ENCODE measurements around the gene RPS6KB2. TPM values are rescaled to one million over a fixed set of nuclear protein-coding genes. Genes with fewer than 3 reads are reported as not detected.
"Not testable (repeated sequence)": the region's sequence is repeated elsewhere in the genome, so short reads cannot be mapped to it uniquely, and the experiment has no call there.

RPS6KB2 gene
- total RNA-seq, 3 donors from 2014 or later (not counting 1 experiment from before 2014, with no cell fraction given) = 81.0 to 89.6 (median 84.6) TPM

GRCh38 chr11:67401495-67402191, 26.7 kb upstream of the RPS6KB2 start, which contains the start of gene PPP1CA:
Gene PPP1CA, minus strand, starts transcription at chr11:67401858. Its CDS starts 76 bp downstream, at chr11:67401782.
- Histone ChIP-seq H3K4me1 (ENCODE audit: control insufficient read depth, insufficient read depth, low read length) (peaks cover 91% of the 10 kb centered on the region), H3K36me3 (ENCODE audit: control insufficient read depth, insufficient read depth, low read length) (peaks cover 51% of the 10 kb centered on the region), H3K4me3 (ENCODE audit: low read length) (peak within 1 kb of the TSS; percentile 69), H3K27ac (ENCODE audit: low read length) (peak within 1 kb of the TSS; percentile 63), H3K9me3 (ENCODE audit: control insufficient read depth, insufficient read depth, low read length) (no peaks in the 10 kb centered on the region), H3K27me3 (ENCODE audit: control insufficient read depth, insufficient read depth, low read length) (no peaks in the 10 kb centered on the region)
- peak; percentile 60 for TF ChIP-seq CTCF (IDR thresholded peaks at IDR 0.05)
- intact Hi-C loops (cut with micrococcal nuclease) = loop anchor here (2.0 to 5.0 kb wide), 5 partner anchors 19 to 106 kb away; partner anchors contain the start of genes AIP, CDK2AP2, PITPNM1 and PTPRCAP
- no peaks in the 10 kb centered on the region for H3K36me3 Mint-ChIP-seq
- H3K9me3 Mint-ChIP-seq = no peaks in the 10 kb centered on the region
- peaks cover 44 to 59% of the 10 kb centered on the region in 2 donors for H3K4me1 Mint-ChIP-seq
- DNase-seq (peak; percentile 93 to 94), ATAC-seq (peak; percentile 79 to 93 (median 82))
- H3K27me3 Mint-ChIP-seq (ENCODE audit: low read depth in 2 of 2) = no peaks in the 10 kb centered on the region
- peak within 1 kb of the TSS; percentile 86 to 96 for H3K27ac Mint-ChIP-seq
- WGBS (ENCODE audit: insufficient coverage) = 0% methylated on average over 72 of the region's 73 CpGs
- H3K4me3 Mint-ChIP-seq = peak within 1 kb of the TSS; percentile 94

DNA sequence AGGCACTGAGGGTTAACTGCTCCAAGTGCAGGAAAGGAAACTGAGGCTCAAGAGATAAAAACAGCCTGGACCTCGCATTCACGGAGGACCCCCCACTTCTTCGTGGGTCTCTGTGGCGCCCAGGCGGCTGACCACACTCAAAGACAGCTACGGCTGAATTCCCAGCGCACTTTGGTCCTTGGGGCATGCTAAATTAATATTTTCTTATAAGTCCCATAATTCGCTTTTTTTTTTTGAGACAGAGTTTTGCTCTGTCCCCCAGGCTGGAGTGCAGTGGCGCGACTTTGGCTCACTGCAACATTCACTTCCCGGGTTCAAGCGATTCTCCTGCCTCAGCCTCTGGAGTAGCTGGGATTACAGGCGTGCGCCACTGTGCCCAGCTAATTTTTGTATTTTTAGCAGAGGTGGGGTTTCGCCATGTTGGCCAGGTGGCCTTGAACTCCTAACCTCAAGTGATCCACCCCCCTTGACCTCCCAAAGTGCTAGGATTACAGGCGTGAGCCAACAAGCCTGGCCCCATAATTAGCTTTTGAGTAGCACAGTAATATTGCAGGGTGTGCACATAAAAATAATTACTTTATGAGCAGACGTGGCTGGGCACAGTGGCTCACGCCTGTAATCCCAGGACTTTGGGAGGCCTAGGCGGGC, 26.0 kb upstream of the RPS6KB2 start:
- 34% methylated on average over 19 of the region's 19 CpGs for WGBS (ENCODE audit: insufficient coverage)
- not testable (repeated sequence) for H3K9me3 ChIP-seq (ENCODE audit: control insufficient read depth, insufficient read depth, low read length); H3K27me3 Mint-ChIP-seq (ENCODE audit: low read depth in 2 of 2); H3K36me3 Mint-ChIP-seq; DNase-seq; ATAC-seq; H3K9me3 Mint-ChIP-seq; H3K27me3 ChIP-seq (ENCODE audit: control insufficient read depth, insufficient read depth, low read length)
- intact Hi-C loops (cut with micrococcal nuclease) = loop anchor here (2.0 to 5.0 kb wide), 5 partner anchors 18 to 105 kb away; partner anchors contain the start of genes AIP, CDK2AP2, PITPNM1 and PTPRCAP
- Histone ChIP-seq H3K36me3 (ENCODE audit: control insufficient read depth, insufficient read depth, low read length) (peaks cover 52% of the 10 kb centered on the region), H3K27ac (ENCODE audit: low read length) (peak overlapping the region; percentile 63), H3K4me3 (ENCODE audit: low read length) (peak overlapping the region; percentile 32), H3K4me1 (ENCODE audit: control insufficient read depth, insufficient read depth, low read length) (peaks cover 91% of the 10 kb centered on the region)
- Mint-ChIP-seq H3K4me3 (peak overlapping the region; percentile 94), H3K4me1 (peaks cover 44 to 58% of the 10 kb centered on the region in 2 donors), H3K27ac (peak overlapping the region; percentile 86 to 96)

DNA sequence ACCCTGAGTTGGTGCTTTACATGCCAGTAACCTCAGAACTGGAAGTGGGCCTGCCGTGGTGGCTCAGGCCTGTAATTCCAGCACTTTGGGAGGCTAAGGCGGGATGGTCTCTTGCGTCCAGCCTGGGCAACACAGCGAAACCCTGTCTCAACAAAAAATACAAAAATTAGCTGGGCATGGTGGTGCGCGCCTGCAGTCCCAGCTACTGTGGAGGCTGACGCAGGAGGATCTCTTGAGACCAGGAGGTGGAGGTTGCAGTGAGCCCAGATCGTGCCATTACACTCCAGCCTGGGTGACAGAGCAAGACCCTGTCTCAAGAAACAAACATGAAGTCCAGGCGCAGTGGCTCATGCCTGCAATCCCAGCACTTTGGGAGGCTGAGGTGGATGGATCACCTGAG, 25.2 kb upstream of the RPS6KB2 start:
- H3K4me1 Mint-ChIP-seq = peaks cover 50 to 58% of the 10 kb centered on the region in 2 donors
- Histone ChIP-seq H3K36me3 (ENCODE audit: control insufficient read depth, insufficient read depth, low read length) (peaks cover 48% of the 10 kb centered on the region), H3K4me1 (ENCODE audit: control insufficient read depth, insufficient read depth, low read length) (peaks cover 91% of the 10 kb centered on the region), H3K4me3 (ENCODE audit: low read length) (peak overlapping the region; percentile 94), H3K27ac (ENCODE audit: low read length) (peak overlapping the region; percentile 63)
- peak overlapping the region; percentile 86 to 96 for H3K27ac Mint-ChIP-seq
- H3K27me3 Mint-ChIP-seq (ENCODE audit: low read depth in 2 of 2); H3K27me3 ChIP-seq (ENCODE audit: control insufficient read depth, insufficient read depth, low read length); DNase-seq; H3K36me3 Mint-ChIP-seq; H3K9me3 ChIP-seq (ENCODE audit: control insufficient read depth, insufficient read depth, low read length); H3K9me3 Mint-ChIP-seq; ATAC-seq: not testable (repeated sequence)
- peak overlapping the region; percentile 94 for H3K4me3 Mint-ChIP-seq
- intact Hi-C loops (cut with micrococcal nuclease) = loop anchor here (2.0 to 5.0 kb wide), 5 partner anchors 18 to 104 kb away; partner anchors contain the start of genes AIP, CDK2AP2, PITPNM1 and PTPRCAP
- 77% methylated on average over 9 of the region's 9 CpGs for WGBS (ENCODE audit: insufficient coverage)

DNA sequence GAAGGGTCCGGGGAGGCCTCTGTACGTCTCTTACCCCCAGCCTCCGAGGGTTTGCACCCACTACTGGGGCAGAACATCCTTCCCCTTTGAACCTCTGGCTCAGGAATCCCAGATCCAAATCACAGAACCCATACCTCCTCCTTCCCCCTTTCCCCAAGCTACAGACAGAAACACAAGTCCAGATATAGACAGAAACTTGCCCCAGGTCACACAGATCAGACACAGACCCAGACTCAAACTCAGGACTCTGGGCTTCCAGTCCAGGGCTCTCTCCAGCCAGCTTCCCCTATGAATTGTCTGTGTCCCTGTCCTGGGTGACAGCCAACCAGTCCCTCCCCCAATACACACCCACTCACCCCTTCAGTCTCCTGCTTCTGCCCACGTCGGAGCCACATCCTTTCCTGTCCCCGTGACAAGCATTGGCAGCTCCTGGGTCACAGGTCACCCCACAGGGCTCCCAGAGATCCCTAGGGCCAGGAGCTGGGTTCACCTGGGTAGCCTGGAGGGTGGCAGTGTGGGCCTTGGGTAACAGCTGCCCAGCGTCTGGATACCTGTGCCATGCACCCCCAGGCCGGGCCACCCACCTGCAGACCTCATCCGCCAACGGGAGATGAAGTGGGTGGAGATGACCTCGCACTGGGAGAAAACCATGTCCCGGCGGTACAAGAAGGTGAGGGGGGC, 23.6 kb upstream of the RPS6KB2 start:
- ATAC-seq (no peak), DNase-seq (peak in 1 of 2 donors; percentile 73)
- Mint-ChIP-seq H3K9me3 (no peaks in the 10 kb centered on the region), H3K4me3 (peak overlapping the region; percentile 94), H3K27me3 (ENCODE audit: low read depth in 2 of 2) (no peaks in the 10 kb centered on the region), H3K36me3 (no peaks in the 10 kb centered on the region), H3K4me1 (peaks cover 55 to 70% of the 10 kb centered on the region in 2 donors), H3K27ac (peak overlapping the region; percentile 86 to 96)
- Histone ChIP-seq H3K27me3 (ENCODE audit: control insufficient read depth, insufficient read depth, low read length) (no peaks in the 10 kb centered on the region), H3K27ac (ENCODE audit: low read length) (peak overlapping the region; percentile 63), H3K9me3 (ENCODE audit: control insufficient read depth, insufficient read depth, low read length) (no peaks in the 10 kb centered on the region), H3K36me3 (ENCODE audit: control insufficient read depth, insufficient read depth, low read length) (peaks cover 33% of the 10 kb centered on the region), H3K4me1 (ENCODE audit: control insufficient read depth, insufficient read depth, low read length) (peaks cover 91% of the 10 kb centered on the region), H3K4me3 (ENCODE audit: low read length) (peak overlapping the region; percentile 94)
- WGBS (ENCODE audit: insufficient coverage) = 6% methylated on average over 13 of the region's 13 CpGs
- no peak for TF ChIP-seq CTCF (IDR thresholded peaks at IDR 0.05)
- intact Hi-C loops (cut with micrococcal nuclease) = loop anchor here (5.0 kb wide), 3 partner anchors 63 to 103 kb away; partner anchors contain the start of genes AIP, CDK2AP2, PITPNM1 and TMEM134
